ENCODE results near the gene SLC27A4.

The SLC27A4 gene

DNA sequence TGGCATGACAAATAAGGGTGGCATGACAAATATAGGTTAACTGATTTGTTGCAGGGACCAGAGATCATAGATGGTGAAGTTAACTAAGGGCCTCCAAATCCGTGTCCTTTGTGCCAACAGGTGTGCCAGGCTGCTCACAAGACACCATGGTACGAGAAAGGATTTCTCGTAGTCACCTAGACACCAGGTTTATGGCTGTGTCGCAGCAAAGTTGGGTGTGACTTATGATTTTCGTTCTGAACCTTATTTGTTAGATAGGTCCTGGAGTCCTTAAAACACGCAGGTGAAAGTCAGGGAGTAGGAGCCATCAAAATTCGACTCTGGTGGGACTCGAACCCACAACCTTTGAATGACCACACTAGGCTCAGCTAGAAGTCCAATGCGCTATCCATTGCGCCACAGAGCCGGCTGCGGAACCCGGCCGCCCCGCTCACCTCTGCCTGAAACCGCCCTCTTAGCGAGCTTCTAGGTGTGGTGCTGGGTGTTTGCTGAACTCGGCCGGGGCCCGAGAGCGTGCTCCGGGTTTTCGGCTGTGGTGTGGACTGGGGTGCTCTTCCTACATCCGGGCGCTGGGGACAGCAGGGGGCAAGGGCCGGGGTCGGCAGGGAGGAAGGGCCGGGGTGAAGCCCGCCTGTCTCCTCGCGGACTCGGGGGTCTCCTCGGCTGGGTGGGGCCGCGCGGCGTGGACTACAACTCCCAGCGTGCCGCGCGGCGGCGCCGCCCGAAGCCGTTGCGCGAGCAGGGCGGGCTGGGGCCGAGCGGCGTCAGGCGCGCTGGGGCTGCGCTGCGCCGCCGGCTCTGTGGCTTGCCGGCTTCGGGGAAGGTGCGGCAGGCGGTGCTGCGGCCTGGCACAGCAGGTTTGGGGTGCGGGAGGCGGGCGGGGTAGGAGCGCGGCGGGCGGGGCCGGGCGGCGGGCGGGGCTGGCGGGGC, at the start of gene SLC27A4:
Gene SLC27A4 (plus strand): TSS at position 767 of the 930 bp plus-strand sequence. CDS start 2,606 bp downstream, outside the sequence.
- DNase-seq (ENCODE audit: low spot score): peak; percentile 81

DNA sequence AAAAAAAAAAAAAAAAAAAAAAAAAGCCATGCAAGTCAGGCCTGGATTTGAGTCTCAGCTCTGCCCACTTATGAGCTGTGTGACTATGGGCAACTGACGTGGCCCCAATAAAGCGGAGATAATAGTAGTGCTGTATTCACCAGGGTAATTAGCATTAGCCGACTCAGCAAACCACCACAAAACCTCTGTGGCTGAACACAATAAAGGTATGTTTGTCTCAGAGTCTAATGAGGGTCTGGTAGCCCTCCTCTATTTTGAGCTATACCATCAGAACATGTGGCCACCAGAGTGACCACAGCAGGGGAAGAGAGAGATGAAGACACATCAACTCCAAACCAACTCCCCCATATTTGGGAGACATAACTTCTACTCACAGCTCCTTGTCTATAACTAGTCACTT, 48.3 kb upstream of the SLC27A4 start:
- DNase-seq (ENCODE audit: low spot score): no peak

DNA sequence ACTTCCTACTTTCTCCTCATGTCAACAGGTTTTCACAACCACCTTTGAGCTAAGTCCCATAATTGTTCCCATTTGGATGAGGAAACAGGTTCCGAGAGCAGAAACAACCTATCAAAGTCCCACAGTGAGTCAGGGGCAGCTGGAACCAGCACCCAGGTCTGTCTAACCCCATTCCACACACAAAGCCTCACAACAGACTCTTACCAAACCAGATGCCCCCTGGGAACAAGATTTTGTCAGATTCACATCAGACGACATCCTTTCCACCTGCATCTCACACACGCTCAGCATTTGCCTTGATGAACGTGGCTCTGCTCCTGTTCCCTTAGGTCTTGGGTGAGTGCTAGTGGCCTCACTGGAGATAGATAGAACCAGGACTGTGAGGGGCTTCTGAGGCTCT, 47.2 kb upstream of the SLC27A4 start:
- no peak for DNase-seq (ENCODE audit: low spot score)

DNA sequence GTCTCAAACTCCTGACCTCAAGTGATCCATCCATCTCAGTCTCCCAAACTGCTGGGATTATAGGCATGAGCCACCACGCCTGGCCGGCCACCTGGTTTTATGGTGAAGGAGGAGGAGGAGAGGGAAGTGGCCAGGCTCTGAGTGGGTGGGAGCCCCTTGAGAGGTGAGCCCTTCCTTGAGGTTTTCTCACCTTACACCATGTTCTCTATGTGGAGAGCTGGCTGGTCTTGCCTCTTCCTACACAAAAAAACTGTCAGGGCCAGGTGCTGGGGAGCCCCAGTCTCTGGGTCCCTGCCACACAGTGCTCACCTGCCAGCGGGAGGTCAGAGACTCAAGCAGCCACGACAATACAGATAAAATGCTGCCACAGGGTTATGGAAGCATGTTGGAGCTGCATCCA, 46.2 kb upstream of the SLC27A4 start:
- DNase-seq (ENCODE audit: low spot score): no peak

DNA sequence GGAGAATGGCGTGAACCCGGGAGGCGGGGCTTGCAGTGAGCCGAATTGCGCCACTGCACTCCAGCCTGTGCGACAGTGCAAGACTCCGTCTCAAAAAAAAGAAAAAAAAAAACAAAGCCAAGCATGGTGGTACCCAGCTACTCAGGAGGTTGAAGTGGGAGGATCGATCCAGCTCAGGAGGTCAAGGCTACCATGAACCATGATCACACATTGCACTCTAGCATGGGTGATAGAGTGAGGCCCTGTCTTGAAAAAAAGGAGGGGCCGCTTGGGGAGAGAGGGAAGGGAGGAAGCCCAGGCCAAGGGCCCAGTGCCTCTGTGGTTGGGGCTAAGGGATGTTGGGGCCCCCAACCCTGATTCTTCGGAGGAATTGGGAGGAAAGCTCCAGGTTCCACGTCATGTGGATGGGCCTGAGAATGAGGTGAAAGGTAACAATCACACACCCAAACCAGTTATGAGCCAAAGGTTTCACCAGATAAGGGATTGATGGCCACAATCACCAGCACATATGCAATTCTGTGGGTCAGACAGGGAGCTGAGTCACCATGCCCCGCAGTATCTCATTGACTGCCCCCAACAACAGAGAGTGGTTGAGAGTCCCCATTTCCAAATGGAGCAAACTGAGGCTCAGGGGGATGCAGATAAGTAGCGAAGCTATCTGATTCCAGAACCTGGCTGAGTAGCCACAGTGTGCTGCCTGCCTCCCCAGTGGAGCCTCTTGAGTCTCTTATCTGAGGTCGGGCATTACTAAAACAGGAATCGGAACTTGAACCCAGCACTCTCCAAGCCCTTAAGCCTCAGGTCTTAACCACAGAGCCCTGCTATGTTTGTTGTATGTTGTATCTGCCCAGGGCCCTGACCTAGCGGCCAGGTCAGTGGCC, 43.7 kb upstream of the SLC27A4 start:
- DNase-seq (ENCODE audit: low spot score): no peak

DNA sequence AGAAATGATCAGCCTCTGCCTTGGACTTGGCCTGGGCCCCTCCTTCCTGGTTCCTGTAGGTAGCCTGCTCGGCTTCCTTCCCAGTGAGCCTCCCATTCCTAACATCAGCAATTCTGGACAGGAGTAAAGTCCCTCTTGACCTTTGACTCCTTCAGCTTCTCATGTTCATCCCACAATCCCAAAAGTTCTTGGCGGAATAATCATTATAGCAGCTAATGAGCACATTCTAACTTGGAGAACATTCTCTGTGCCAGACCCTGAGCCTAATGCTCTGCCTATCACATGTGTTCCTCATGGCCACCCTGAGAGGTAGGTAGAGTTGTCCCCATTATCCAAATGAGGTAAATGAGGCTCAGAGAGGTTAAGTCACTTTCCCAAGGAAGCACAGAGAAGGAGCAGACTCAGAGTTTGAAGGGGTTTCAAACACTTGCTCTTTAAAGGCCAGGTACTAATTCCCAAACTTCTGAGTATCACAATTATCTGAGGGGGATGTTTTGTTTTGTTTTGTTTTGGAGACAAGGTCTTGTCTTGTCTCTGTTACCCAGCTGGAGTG, 43.0 kb upstream of the SLC27A4 start:
- DNase-seq (ENCODE audit: low spot score): no peak

DNA sequence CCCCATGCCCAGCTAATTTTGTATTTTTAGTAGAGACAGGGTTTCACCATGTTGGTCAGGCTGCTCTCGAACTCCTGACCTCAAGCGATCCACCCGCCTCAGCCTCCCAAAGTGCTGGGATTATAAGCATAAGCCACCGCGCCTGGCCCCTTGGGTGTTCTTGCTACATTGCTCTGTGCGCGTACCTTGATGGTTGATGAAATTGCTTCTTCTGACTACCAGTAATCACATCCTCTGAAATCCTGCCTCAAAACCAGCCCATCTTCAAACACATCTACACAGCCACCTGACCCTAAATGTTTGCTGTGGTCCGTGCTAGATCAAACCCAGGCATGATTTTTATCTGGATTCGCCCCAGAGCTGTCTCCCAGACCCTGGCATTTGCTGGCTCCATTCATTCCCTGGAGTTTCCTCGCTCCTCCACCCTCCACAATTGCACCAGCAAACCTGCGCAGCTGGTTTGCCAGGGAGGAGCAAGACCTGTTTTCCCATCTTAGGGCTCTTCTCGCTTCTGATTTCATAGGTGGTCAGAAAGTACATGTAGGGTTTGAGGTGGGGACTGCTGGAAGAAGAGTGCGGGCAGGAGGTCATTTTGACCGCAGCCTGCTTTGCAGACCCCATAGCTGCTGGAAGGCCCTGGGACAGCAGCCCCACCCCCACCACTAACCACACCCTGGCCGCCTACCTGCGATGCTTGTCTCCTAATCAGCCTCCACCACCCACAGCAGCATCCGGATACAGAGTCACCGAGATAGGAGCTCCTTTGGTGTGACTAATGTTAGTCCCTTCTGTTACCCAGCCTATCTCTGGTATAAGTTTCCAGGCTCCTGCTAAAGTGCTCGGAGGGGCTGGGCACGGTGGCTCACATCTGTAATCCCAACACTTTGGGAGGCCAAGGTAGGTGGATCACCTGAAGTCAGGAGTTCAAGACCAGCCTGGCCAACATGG, 41.5 kb upstream of the SLC27A4 start:
- DNase-seq (ENCODE audit: low spot score): no peak

DNA sequence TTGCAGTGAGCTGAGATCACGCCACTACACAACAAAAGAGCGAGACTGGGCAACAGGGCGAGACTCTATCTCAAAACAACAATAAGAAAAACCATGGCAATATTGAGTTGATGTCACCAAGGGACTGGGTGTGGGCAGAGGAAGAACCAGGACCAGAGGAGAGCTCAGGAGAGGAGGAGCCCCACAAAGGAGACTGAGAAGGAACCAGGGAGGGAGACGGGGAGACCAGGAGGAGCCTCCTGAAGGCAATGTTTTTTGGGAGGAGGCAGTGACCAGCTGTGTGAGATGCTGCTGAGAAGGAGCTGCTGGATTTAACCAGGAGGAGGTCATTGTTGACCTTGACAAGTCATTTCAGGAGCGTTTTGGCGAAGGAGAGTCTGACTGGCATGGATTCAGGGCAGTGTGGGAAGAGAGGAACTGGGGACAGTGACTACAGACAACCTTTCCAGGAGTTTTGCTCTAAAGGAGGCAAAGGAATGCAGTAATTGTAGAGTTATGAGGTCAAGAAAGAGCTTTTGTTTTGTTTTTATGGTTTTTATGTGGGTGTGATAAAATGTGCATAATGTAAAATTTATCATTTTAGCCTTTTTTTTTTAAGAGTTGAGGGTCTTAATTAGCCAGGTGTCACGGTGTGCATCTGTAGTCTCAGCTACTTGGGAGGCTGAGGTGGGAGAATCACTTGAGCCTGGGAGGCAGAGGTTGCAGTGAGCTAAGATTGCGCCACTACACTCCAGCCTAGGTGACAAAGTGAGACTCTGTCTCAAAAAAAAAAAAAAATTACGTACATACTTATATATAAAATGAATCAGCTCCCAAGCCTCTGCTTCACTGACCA, 36.0 kb upstream of the SLC27A4 start:
- DNase-seq (ENCODE audit: low spot score): no peak

DNA sequence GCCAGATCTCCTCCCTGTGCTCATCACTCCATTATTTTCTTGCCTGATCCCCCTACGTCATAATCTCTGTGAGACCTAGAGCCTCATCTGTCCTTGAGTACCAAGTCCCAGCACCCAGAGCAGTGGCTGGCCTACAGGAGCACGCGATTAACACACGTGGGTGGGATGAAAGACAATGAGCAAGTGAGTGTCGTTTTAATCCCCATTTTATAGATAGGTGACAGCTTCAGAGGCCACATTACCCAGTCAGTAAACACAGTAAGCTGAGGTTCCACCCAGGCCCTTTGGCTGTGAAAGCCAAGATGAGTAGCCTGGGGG, 35.4 kb upstream of the SLC27A4 start:
- no peak for DNase-seq (ENCODE audit: low spot score)

DNA sequence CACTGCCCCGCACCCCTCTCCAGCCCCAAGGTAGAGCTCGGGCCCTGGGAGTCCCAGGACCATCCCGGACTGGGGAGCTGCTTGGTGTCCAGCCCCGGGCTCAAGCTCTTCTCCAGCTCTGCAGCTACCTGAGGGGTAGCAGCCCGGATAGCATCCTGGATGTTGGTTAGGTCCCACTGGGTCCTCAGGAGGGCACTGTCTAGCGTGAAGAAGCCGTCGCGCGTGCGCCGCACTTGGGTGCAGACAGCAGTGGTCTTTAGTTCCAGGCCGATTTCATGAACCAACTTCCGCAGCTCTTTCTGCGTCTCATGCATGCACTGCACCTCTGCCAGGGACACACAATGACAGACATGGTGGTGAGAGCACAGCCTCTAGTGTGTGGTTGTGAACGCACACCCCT, 30.8 kb upstream of the SLC27A4 start:
- no peak for DNase-seq (ENCODE audit: low spot score)

DNA sequence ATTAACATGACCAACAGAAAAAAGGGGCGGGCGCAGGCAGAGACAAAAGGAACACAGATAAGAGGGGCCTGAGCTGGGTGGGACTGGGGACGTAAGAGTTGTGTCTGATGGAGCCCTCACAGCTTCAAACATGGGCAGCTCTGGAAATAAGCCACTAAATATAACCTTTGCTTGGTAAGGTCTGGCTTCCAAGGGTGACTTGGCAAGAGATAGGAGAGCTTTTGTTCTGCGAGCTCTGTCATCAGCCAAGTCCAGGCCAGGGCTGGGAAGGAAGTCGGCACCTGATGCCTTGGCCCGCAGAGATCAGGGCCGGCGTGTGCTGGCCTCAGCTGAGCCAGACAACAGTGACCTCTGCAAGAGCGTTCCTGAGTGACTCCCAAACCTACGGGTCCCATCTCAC, 29.9 kb upstream of the SLC27A4 start:
- DNase-seq (ENCODE audit: low spot score): peak; percentile 39

DNA sequence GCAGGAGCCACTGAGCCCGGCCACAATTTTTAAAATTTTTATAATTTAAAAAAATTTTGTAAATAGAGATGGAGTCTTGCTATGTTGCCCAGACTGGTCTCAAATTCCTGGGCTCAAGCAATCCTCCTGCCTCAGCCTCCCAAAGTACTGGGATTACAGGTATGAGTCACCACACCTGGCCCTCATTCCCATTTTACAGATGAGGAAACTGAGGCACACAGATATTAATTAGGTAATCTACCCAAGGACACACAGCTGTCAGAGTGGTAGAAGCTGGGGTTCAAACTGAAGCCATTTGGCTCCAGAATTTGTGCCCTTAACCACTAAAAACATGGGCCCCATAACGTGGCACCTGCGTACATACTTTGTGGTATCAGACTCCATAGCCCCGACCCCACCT, 25.6 kb upstream of the SLC27A4 start:
- DNase-seq (ENCODE audit: low spot score): no peak

DNA sequence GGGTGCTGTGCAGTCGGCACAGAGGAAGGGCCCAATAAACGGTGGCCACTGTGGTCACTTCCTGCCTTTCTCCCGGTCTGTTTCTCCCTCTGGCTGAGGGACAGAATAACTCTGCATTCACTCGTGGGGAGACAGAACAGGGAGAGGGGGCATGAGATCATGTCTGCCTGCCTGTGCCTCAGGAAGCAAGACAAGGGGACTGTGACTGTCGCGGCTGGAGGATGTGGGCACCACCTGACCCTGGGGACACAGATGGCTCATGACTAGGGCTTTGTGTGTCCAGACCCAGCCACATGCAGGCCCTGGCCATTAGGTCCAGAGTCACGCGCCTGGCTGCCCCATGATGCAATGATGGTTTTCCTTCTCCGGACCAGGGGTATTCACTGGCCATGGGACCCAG, 23.9 kb upstream of the SLC27A4 start:
- peak; percentile 97 for DNase-seq (ENCODE audit: low spot score)

DNA sequence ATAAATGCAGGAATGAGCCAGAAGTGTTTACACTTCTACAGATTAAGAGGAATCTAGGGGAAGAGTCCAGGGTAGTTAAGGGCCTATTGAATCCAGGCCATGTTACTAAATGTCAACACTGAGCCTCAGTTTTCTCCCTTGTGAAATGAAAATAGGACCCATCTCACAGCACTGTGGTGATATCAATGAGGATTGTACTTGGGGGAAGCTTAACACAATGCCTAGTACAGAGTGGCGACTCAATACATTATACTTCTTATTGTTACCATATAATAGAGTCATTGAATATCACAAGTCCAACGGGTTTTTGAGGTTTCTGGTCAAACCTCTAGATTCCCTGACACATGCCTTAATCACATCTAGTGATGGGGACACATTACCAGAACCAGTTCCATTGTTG, 22.7 kb upstream of the SLC27A4 start:
- DNase-seq (ENCODE audit: low spot score): no peak

DNA sequence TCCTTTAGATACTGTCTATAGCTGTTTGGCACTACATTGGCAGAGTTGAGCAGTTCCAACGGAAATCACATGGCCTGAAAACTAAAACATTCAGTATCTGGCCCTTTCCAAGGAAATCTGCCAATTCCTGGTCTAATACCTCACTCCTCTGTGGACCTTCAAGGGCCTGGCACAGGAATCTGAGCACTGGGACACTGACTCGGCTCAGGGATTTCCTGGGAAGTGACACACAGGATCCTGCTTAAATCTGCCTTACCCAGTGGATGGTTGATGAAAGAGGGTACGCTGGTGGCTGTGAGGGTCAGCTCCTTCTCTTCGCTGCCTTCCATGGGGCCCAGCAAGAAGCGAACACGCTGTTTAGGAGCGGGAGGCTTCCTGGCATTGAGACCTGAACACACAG, 19.0 kb upstream of the SLC27A4 start:
- DNase-seq (ENCODE audit: low spot score): no peak

DNA sequence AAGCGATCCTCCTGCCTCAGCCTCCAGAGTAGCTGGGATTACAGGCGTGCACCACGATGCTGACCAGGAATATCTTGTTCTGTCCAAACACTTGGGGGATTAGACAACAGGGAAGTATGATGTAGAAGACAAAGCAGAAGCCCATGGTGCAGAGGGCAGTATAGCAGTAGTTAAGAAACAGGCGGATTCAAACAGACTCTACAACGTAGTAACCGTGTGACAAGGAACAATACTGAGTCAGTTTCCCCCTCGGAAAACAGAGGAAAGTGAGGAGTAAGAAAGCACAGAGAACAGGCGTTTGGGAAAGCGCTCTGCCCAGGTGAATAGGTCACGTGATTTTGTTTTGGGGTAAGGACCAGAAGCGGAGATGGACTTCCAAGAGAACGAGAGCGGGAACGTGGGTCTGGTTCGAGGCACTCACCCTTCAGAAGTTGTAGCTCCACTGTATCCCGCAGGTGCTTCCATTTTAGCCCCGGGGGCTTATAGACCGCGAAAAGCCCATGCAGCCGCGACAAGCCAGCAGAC, 18.4 kb upstream of the SLC27A4 start:
- DNase-seq (ENCODE audit: low spot score): no peak

DNA sequence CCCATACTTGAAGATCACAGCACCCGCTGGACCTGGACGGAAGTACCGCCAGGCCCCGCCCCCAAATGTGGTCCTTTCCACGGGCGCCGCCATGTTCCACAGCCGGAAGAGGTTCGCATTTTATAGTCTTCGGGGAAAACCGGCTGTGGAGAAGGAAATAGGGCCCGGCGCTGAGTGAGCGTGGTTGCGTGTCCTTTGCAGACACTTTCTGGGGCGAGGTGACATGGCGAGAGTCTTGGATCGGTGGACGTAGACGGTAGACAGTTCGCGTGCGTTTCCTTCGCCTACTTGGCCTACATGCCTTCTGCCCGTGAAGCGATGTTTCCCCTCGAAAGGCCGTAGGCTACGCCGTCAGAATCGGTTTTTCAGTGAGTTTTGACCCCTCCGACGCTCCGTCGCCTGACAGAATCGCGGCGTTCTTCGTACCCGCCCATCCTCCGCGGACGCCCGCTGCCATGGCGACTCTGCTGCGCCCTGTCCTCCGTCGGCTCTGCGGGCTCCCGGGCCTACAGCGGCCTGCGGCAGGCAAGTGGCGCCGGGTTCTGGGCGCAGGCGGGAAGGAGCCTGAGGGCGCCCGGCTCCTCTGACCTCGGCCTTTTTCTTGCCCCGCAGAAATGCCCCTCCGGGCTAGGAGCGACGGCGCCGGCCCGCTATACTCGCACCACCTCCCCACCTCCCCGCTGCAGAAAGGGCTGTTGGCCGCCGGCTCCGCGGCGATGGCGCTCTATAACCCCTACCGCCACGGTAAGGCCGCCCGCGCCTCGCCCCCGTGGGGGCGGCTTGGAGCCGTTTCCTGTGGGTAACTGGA, 17.7 kb upstream of the SLC27A4 start, which contains the start of the genes COQ4 and TRUB2:
Gene COQ4 (plus strand): TSS at position 436 of the 808 bp plus-strand sequence. CDS start 20 bp downstream, at position 456.
Gene TRUB2 (minus strand): TSS at position 44 of the 808 bp plus-strand sequence. CDS start 39 bp downstream, at position 5.
- DNase-seq (ENCODE audit: low spot score): peak; percentile 95

DNA sequence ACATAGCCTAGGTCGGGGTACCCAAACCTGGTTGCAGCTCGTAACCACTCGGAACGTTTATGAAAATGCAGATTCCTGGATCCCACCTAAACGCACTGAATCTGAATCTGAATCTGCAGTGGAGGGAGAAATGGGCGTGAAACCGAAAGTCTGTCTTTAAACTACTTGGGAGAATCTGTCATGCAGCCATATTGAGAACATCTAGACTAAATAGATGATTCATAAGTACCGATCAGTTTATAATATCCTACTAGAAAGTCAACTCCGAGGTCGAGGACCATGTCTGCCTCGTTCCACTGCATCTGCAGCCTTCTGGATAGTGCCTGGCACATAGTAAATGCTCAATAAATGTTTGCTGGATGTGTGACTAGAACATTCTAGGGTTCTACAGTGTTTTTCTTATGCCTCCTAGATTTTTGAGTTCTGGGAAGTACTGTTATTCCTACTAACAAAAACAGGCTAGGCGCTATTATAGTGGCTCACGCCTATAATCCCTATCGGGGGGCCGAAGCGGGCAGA, 17.1 kb upstream of the SLC27A4 start:
- DNase-seq (ENCODE audit: low spot score): no peak

DNA sequence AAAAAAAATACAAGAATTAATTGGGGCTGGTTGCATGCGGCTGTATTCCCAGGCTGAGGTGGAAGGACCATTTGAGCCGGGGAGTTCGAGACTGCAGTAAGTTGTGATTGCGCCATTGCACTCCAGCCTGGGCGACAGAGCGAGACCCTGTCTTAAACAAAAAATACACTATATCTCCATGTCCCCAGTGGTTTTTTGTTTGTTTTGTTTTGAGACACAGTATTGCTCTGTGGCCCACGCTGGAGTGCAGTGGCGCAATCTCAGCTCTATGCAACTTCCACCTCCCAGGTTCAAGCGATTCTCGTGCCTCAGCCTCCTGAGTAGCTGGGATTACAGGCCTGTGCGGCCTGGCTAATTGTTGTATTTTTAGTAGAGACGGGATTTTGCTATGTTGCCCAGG, 16.5 kb upstream of the SLC27A4 start:
- DNase-seq (ENCODE audit: low spot score): no peak

All from Ammon's horn (tissue), 1 donor.